B cell (primary cell): ENCODE data around the gene TENT5C. TPM values are rescaled to one million over a fixed set of nuclear protein-coding genes. Genes with fewer than 3 reads are reported as not detected.

ENCODE experiments used
- ATAC-seq: fragments of 200-7000 bp; cut with Tn5 transposase; one replicate; pipeline ENCODE4 v1.10.0; 2021; ENCODE audit warnings: low read depth, mild to moderate bottlenecking, moderate number of reproducible peaks, moderate library complexity
- CTCF ChIA-PET: fragments of 350-600 bp; sonication (Branson Sonifier 250); formaldehyde crosslinking; loops from one replicate; lab custom pipeline; 2021; ENCODE audit warnings: antibody characterized with exemption, inconsistent platforms; lab: Charles Lee
- POLR2A ChIA-PET: fragments of 350-600 bp; sonication (Branson Sonifier 250); formaldehyde crosslinking; loops from one replicate; lab custom pipeline; 2021; ENCODE audit warnings: antibody characterized with exemption; lab: Charles Lee
- DNase-seq: peaks from one replicate; pipeline ENCODE4 v3.0.0; 2013
- H2AFZ ChIP-seq: 2 replicates; pipeline ENCODE4 v1.6.1; 2012; ENCODE audit warnings: mild to moderate bottlenecking, low read depth, low read length; ENCODE audit not compliant: insufficient read depth, poor library complexity, severe bottlenecking
- H3K27ac ChIP-seq, 2 donors: 1 replicate in 1 of 2; 2 replicates in 1 of 2; pipeline ENCODE4 v1.5.1; 2012 to 2013; ENCODE audit warnings: low read length in 2 of 2, mild to moderate bottlenecking in 2 of 2, moderate library complexity in 1 of 2
- H3K27me3 ChIP-seq, 4 experiments: fragments of 200-600 bp in 1 of 4; sonication (generic) in 1 of 4; replicated peaks in 1 of 4; 1 replicate in 2 of 4; 2 replicates in 2 of 4; pipeline versions ENCODE4 v1.6.1 to v1.7.0; 2013 to 2016; ENCODE audit warnings: low read length in 3 of 4, mild to moderate bottlenecking in 2 of 4, mixed read lengths in 1 of 4, moderate library complexity in 1 of 4; ENCODE audit not compliant: insufficient read depth in 4 of 4, control insufficient read depth in 3 of 4; ENCODE audit errors: control extremely low read depth in 1 of 4
- H3K36me3 ChIP-seq, 2 experiments: replicated peaks in 1 of 2; 1 replicate in 1 of 2; 2 replicates in 1 of 2; pipeline versions ENCODE4 v1.6.1 to v1.7.1; 2013; ENCODE audit warnings: low read length in 1 of 2; ENCODE audit not compliant: insufficient read depth in 2 of 2, control insufficient read depth in 1 of 2; ENCODE audit errors: control extremely low read depth in 1 of 2, extremely low read depth in 1 of 2
- H3K4me1 ChIP-seq, 2 donors: fragments of 200-600 bp in 1 of 2; sonication (generic) in 1 of 2; 1 replicate in 1 of 2; 2 replicates in 1 of 2; pipeline versions ENCODE4 v1.5.1 to v1.6.1; 2013 to 2017; ENCODE audit warnings: low read length in 2 of 2; ENCODE audit not compliant: control insufficient read depth in 2 of 2, insufficient read depth in 2 of 2
- H3K4me2 ChIP-seq: replicated peaks from 2 replicates; pipeline ENCODE3; 2012; ENCODE audit warnings: mild to moderate bottlenecking, low read depth, low read length; ENCODE audit not compliant: poor library complexity, severe bottlenecking
- H3K4me3 ChIP-seq, 5 experiments: fragments of 200-600 bp in 1 of 5; sonication (generic) in 1 of 5; 1 replicate in 3 of 5; 2 replicates in 2 of 5; pipeline versions ENCODE4 v1.5.1 to v1.7.0; 2011 to 2016; ENCODE audit warnings: low read length in 4 of 5, mild to moderate bottlenecking in 4 of 5, low read depth in 2 of 5, control low read depth in 1 of 5, moderate library complexity in 1 of 5; ENCODE audit not compliant: insufficient read depth in 1 of 5; ENCODE audit errors: control extremely low read depth in 1 of 5, extremely low read depth in 1 of 5
- H3K79me2 ChIP-seq: fragments of 200-600 bp; sonication (generic); one replicate; pipeline ENCODE4 v1.6.0; 2016; ENCODE audit warnings: low read length; ENCODE audit not compliant: control insufficient read depth, insufficient read depth
- H3K9ac ChIP-seq: fragments of 200-600 bp; sonication (generic); 2 replicates; pipeline ENCODE4 v1.6.1; 2017; ENCODE audit warnings: mild to moderate bottlenecking, low read length, moderate library complexity
- H3K9me3 ChIP-seq, 3 donors: one replicate each; pipeline versions ENCODE4 v1.6.1 to v1.7.1; 2013; ENCODE audit warnings: low read length in 2 of 3; ENCODE audit not compliant: control insufficient read depth in 2 of 3, insufficient read depth in 1 of 3; ENCODE audit errors: control extremely low read depth in 1 of 3
- H4K20me1 ChIP-seq: 2 replicates; pipeline ENCODE4 v1.6.0; 2012; ENCODE audit warnings: mild to moderate bottlenecking, low read length; ENCODE audit not compliant: insufficient read depth, control insufficient read depth, poor library complexity, severe bottlenecking
- H3K27ac Mint-ChIP-seq: one replicate; pipeline ENCODE4 v1.8.0; 2021; ENCODE audit warnings: mixed read lengths
- H3K27me3 Mint-ChIP-seq: one replicate; pipeline ENCODE4 v1.8.0; 2021; ENCODE audit warnings: mixed read lengths
- H3K4me1 Mint-ChIP-seq: one replicate; pipeline ENCODE4 v1.8.0; 2021; ENCODE audit warnings: mixed read lengths
- H3K4me3 Mint-ChIP-seq: one replicate; pipeline ENCODE4 v1.8.0; 2021; ENCODE audit warnings: mixed read lengths
- H3K9me3 Mint-ChIP-seq: one replicate; pipeline ENCODE4 v1.8.0; 2022; ENCODE audit warnings: mixed read lengths; ENCODE audit not compliant: insufficient read depth
- EZH2 ChIP-seq: IDR thresholded peaks from 2 replicates; pipeline ENCODE4 v1.6.1; 2012; ENCODE audit warnings: borderline replicate concordance, low read depth, mild to moderate bottlenecking, moderate library complexity, low read length; ENCODE audit not compliant: insufficient read depth, poor library complexity, severe bottlenecking
- WGBS: methylation state at CpG from one replicate; pipeline ENCODE4 v1.1.5; 2013; ENCODE audit warnings: missing lambda C conversion rate; ENCODE audit not compliant: insufficient coverage; 5-methylcytosine and 5-hydroxymethylcytosine counted together
- intact Hi-C: fragments of 100-400 bp; cut with micrococcal nuclease; formaldehyde crosslinking; loops from one replicate; pipeline ENCODE4 v1.10.0; 2022
- polyA plus RNA-seq: library from polyadenylated mRNA; depleted of rRNA; stranded (reverse); fragments of >200 nt; gene quantifications from 2 replicates; pipeline ENCODE4 v1.2.3, GENCODE V29; 2012
- total RNA-seq, 2 donors: library from RNA; stranded (reverse); fragments of 120-200 nt in 1 of 2; gene quantifications; 1 replicate in 1 of 2; 2 replicates in 1 of 2; pipeline versions ENCODE4 v1.2.3 to v1.2.4, GENCODE V29; 2013 to 2022
- TF ChIP-seq, protein P1 (sequence below): fragments of 200-600 bp; IDR thresholded peaks from one replicate; pipeline ENCODE4 v1.8.0; 2022; ENCODE audit warnings: antibody characterized with exemption, mild to moderate bottlenecking

Gene TENT5C
- total and polyA plus RNA-seq, 2 donors (not counting 1 experiment from before 2014, with no cell fraction given) = 65.4 to 112 TPM

- Histone ChIP-seq H3K4me3 (no peak overlapping the region), H3K27me3 (peaks cover 0 to 3% (median 0%) of the 10 kb centered on the region in 4 experiments), H3K9me3 (peaks cover 0 to 2% (median 0%) of the 10 kb centered on the region in 3 donors), H4K20me1 (no peaks in the 10 kb centered on the region), H3K4me1 (no peaks in the 10 kb centered on the region), H3K9ac (no peak overlapping the region), H3K36me3 (no peaks in the 10 kb centered on the region), H3K4me2 (no peak overlapping the region), H3K79me2 (no peaks in the 10 kb centered on the region), H2AFZ (no peak overlapping the region), H3K27ac (no peak overlapping the region)
- no peak for TF ChIP-seq EZH2
- TF ChIP-seq, protein P1, sequence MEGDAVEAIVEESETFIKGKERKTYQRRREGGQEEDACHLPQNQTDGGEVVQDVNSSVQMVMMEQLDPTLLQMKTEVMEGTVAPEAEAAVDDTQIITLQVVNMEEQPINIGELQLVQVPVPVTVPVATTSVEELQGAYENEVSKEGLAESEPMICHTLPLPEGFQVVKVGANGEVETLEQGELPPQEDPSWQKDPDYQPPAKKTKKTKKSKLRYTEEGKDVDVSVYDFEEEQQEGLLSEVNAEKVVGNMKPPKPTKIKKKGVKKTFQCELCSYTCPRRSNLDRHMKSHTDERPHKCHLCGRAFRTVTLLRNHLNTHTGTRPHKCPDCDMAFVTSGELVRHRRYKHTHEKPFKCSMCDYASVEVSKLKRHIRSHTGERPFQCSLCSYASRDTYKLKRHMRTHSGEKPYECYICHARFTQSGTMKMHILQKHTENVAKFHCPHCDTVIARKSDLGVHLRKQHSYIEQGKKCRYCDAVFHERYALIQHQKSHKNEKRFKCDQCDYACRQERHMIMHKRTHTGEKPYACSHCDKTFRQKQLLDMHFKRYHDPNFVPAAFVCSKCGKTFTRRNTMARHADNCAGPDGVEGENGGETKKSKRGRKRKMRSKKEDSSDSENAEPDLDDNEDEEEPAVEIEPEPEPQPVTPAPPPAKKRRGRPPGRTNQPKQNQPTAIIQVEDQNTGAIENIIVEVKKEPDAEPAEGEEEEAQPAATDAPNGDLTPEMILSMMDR = no peak
- DNase-seq (no peak), ATAC-seq (no peak)
- H3K9me3 Mint-ChIP-seq = no peaks in the 10 kb centered on the region
- H3K27me3 Mint-ChIP-seq = peaks cover 5% of the 10 kb centered on the region
- CTCF ChIA-PET = no interaction called here
- 98% methylated on average over 6 of the region's 6 CpGs for WGBS
- intact Hi-C loops = no loop called here
- H3K4me1 Mint-ChIP-seq = no peaks in the 10 kb centered on the region
- no peak overlapping the region for H3K4me3 Mint-ChIP-seq
- POLR2A ChIA-PET = no interaction called here
- no peak overlapping the region for H3K27ac Mint-ChIP-seq
Measured at GRCh38 chr1:117584181-117584580, 21.7 kb upstream of the TENT5C start.

GRCh38 chr1:117585086-117585485, 20.8 kb upstream of the TENT5C start:
- intact Hi-C loops = no loop called here
- no peak for DNase-seq
- CTCF ChIA-PET = no interaction called here

More at GRCh38 chr1:117585086-117585485, 20.8 kb upstream of the TENT5C start:
- Histone ChIP-seq H3K4me1 (no peaks in the 10 kb centered on the region), H3K4me3 (no peak overlapping the region), H3K27ac (no peak overlapping the region), H3K4me2 (no peak overlapping the region), H3K27me3 (peaks cover 0 to 3% (median 0%) of the 10 kb centered on the region in 4 experiments), H3K9me3 (peaks cover 0 to 3% (median 0%) of the 10 kb centered on the region in 3 donors), H2AFZ (no peak overlapping the region), H3K79me2 (no peaks in the 10 kb centered on the region), H3K36me3 (no peaks in the 10 kb centered on the region), H4K20me1 (no peaks in the 10 kb centered on the region), H3K9ac (no peak overlapping the region)
- POLR2A ChIA-PET = no interaction called here
- no peak for ATAC-seq
- TF ChIP-seq EZH2 = no peak
- TF ChIP-seq, protein P1 = no peak
- H3K4me3 Mint-ChIP-seq = no peak overlapping the region
- peaks cover 5% of the 10 kb centered on the region for H3K27me3 Mint-ChIP-seq
- no peaks in the 10 kb centered on the region for H3K4me1 Mint-ChIP-seq
- WGBS = 88% methylated on average over 8 of the region's 8 CpGs
- no peaks in the 10 kb centered on the region for H3K9me3 Mint-ChIP-seq
- H3K27ac Mint-ChIP-seq = no peak overlapping the region
